Measurements from ENCODE around the gene DNM2.

- TF ChIP-seq CTCF (IDR thresholded peaks at IDR 0.05; ENCODE audit: low read depth, low read length) = no peak
- no peak for TF ChIP-seq EZH2phosphoT487 (IDR thresholded peaks at IDR 0.05; ENCODE audit: low read depth)
Measured at GRCh38 chr19:10724573-10725071, 6.7 kb downstream of the DNM2 start.

Data from OCI-LY3 (cell line).